COLO829 (cell line): ENCODE data around the gene GRAMD1B.

ENCODE experiments used
- DNase-seq: peaks from one replicate; pipeline ENCODE4 v3.0.0; 2012; ENCODE audit warnings: low spot score

The GRAMD1B gene

DNA sequence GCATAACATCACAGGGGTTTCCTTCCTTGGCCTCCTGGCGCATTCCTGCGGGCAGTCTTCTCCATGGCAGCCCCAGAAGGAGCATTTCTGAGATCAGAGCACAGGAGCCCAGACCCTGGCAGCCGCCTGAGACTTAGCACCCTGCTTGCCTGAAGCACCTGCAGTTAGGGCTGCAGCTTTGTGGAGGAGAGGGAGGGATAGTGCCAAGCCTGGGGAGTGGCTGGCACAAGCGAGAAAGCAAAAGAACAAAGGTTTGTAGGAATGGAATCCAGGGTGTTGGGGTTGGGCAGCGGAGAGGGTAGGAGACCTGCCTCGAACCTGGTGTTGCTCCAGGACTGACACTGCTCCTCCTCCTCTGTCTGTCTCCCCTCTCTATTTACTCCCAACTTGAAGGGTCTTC is 157.5 kb downstream of the GRAMD1B start:
- DNase-seq: no peak

DNA sequence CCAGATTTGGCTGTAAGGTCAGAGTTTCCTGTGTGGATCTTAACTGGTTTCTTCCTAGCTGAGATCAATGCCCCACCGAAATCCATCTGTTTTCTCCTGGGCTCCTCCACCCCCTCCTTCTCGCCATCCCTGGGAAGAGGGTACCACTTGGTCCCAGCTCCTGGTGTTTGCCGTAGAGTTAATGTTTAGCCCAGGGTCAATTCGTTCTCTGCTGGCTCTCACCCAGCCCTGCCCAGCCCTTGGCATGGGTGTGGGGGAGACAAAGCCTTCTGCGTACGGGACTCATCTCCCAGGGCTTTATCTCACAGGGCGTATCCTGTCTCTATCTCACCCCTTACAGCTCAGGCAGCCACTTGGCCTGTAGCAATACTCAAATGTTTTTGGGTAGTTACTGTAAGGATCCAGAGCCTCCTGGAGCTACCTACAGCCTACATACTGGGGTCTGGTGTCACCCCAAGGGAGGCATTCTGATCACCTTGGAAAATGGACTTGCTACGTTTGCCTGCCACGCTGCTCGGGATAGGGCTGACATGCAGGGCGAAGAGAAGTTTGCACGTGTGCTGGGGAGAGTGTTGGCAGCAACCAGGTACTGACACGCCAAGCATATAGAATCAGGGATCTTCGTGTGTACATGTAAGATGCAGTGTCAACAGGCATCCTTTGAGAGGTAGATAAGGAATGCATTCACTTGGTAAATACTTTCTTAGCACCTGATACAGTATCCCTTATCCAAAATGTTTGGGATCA is 158.2 kb downstream of the GRAMD1B start:
- DNase-seq: no peak

GRCh38 chr11:123588864-123589262 is 158.8 kb downstream of the GRAMD1B start:
- no peak for DNase-seq

- peak; percentile 76 for DNase-seq
Measured at GRCh38 chr11:123590296-123590912, 160.3 kb downstream of the GRAMD1B start.

- no peak for DNase-seq
Measured at GRCh38 chr11:123593570-123593969, 163.5 kb downstream of the GRAMD1B start.

DNA sequence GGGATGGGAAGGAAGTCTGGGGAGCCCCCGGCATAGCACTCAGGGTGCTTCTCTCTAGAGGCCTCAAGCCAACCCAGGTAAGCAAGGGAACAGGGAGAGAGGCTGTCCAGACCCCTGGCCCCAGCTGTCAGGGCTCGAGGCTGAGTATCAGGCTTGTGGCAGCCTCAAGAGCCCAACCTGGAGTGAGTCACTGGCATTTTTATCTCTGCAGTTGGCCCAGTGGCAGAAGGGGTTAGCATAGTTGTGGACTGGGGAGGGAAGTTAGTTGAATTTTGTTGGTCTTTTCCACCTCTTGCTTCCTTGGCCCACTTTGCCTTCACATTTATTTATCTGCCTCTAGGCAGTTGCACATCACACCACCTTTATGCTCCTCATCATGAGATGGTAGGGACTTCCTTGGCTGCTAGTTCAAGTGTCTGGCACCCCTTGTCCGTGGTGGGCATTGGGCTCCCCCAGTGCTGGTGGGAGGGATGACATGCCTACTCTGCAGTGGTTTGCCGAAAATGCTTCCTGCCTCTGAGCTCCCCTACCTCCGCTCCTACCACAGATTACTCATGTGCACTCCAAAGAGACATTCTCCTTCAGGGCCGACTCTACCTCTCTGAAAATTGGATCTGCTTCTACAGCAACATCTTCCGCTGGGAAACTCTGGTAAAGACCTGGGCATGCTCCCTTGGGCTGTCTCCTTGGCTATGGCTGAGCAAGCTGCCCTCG is 164.3 kb downstream of the GRAMD1B start:
- DNase-seq: no peak

DNA sequence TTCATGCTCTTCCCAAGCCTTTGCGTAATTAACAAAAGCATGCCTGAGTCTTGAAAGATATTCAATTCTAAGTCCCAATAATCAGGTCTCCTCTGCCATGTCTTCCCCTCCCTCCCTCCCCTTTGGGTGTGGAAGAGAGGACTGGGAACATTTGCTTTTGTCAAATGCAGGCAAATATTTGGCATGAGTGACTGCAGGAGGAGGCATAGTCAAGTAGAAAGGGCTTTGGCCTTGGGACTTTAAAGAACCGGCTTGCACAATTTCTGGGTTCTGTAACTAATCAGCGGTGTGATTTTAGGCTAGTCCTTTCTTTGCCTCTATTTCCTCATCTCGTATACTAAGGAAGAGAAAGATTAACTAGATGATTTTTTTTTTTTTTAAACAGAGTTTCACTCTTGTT is 164.9 kb downstream of the GRAMD1B start:
- DNase-seq: no peak

- DNase-seq: no peak
Measured at GRCh38 chr11:123597859-123598258, 167.8 kb downstream of the GRAMD1B start.

GRCh38 chr11:123601136-123601535 is 171.1 kb downstream of the GRAMD1B start:
- no peak for DNase-seq

DNA sequence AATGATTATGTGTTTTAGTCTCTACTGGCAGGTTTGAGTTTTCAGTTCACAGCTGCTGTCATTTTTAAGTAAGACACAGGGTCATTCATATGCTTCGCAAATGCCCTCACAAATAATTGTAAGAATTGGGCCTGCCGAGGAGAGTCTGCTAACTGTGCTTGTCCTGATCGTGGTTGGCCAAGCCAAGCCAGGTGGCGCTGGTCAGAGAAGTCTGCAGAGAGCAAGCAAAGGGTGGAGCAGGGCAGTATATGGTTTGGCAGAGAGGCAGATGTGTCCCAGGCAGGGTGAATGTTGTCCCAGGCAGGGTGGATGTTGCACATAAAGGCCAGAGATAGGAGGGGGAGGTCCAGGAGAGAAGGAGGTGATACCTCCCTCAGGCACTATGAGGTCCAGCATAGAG is 171.7 kb downstream of the GRAMD1B start:
- no peak for DNase-seq

- DNase-seq: no peak
Measured at GRCh38 chr11:123603666-123604065, 173.6 kb downstream of the GRAMD1B start.

DNA sequence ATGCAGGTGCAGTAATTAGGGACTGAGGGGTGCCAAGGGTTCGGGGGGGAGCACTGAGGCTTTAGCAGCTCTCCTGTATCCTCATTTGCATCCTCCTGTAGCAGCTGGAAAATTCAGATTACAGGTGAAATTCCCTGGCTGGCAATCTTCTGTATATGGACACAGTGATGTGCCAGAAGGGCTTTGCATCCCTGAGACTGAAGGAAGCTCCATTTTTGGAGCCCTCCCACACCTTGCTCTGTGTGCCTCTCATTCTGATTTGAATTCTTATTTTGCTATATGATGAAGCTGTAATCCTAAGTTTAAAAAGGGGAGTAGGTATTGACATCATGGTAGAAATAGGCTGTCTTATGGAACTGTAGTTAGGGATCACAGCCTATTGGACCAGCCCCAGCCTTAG is 177.7 kb downstream of the GRAMD1B start:
- DNase-seq: no peak

DNA sequence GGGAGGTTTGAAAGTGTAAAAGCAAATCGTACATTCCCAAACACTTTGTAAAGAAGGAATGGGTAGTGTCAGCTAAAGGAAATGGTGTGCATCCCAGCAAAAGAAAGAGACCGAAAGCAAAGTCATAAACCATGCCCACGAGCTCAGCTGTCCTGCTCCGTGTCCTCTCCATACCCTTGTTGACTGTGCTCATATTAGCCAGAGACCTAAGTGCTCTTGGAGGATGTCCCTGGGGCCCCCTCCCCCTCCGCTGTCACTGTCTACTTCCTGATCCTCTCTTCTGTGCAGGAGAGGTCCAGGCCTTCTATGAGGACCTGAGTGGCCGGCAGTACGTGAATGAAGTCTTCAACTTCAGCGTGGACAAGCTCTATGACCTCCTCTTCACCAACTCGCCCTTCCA is 178.3 kb downstream of the GRAMD1B start:
- DNase-seq: no peak

- no peak for DNase-seq
Measured at GRCh38 chr11:123608945-123609344, 178.9 kb downstream of the GRAMD1B start.

DNA sequence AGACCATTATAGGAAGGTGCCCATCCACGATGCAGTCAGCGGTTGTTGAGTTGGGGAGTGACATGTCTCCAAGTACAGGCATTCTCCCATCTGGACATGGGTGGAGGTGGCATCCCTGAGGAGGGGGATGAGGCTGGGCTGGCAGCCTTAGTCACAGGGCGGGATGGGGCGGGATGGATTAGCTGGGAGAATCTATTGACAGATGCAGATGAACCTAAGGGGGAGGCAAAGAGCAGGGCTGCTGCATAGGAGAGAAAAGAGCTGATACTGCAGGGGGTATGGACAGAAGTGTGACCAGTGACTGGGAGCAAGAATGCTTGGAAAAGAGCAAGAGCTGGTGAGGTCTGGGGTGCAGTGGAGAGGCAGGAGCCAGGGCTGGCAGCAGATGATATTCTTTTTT is 181.6 kb downstream of the GRAMD1B start:
- DNase-seq: no peak

- DNase-seq: no peak
Measured at GRCh38 chr11:123616505-123617198, 186.6 kb downstream of the GRAMD1B start.

DNA sequence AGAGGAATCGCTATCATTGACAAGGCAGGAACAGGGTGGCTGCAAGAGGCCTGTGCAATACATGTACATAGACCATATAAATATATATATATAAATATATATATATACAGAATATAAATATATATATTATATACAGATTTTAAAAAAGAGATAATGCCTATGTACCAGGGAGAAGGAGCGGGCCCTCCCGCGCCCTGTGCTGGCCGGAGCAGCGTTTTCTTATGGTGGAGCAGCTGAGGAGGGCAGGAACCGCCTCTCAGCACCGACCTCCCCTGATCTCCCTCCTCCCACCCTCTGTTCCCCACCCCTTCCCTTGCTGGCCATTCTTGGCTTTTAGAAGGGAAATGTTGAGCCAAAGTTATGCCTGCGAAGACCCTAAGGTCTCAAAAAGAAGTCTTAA is 192.5 kb downstream of the GRAMD1B start:
- DNase-seq: no peak

DNA sequence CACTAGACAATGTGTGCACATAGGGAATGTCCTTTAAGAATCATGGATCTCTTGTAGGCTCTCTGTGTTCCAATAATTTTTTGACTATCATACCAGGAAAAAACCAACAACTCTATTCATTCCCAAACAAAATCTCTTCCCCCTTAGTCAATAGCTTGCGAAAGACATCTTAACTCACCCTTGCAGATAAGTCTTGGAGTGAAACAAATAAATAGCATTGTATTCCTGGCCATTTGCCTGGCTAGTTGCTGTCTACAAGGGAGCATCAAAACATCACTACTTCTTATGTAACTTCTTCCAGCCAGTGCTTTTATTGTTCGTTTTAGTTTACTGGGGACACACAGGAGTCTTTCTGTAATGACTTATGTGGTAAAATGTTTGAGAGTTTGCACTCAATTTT is 194.9 kb downstream of the GRAMD1B start:
- DNase-seq: no peak

DNA sequence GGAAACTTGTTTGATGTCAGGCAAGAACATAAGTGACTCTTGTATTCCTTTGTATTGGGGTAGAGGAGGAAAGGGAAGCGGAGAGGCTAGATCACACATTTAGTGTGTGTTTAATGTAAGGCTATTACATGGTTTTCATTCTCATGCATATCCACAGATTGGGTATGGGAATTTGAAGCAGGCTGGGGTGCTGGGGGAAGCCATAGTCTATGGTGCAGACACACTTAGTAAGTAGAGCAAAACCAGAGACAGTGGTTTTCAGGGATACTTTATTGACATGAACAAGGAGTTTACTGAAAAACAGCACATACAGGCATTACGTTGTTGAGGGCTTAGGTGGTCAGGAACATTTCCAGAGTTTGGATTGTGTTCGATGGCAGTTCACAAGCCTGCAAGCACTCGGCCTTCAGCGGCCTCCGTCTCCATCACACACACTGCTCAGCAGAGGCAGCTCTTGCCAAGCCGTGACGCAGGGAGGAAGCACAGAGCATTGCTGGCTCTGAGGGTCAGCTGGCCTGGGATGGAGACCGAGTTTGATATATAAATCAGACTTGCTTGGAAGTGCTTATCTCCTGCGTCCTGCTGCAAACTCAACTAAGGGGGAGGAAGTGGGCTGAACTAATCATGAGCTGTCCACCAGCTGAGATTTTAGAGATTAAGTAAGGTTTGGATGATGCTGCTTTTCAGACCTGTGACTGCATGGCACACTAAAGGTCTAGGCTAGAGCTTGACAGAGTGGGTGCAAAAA is 199.0 kb downstream of the GRAMD1B start:
- DNase-seq: no peak

- no peak for DNase-seq
Measured at GRCh38 chr11:123630126-123630608, 200.1 kb downstream of the GRAMD1B start.

DNA sequence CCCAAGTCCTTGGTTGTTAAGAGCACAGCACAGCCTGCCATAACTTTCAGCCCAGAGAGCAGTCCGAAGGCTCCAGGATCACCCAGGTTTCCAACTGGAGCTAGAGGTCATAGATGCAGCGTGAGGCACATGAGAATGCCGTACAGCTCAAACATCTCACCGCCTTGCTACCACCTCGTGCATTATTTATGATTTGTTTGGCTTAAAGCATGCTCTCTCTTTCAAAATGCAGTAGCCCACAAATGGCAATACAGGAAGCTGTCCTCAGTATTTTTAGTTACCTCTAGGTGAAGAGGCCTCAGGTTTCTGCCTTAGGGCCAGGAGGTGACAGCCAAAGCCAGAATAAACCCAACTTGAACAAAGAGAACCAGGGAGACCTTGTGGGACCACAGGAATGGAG is 210.0 kb downstream of the GRAMD1B start:
- no peak for DNase-seq
